GM18499 (cell line): ENCODE data around the gene CREB3L2.
"Not testable (repeated sequence)": the region's sequence is repeated elsewhere in the genome, so short reads cannot be mapped to it uniquely, and the experiment has no call there.

Experiments used
- ATAC-seq: cut with Tn5 transposase; IDR thresholded peaks from one replicate; pipeline ENCODE4 v1.9.1; 2021; ENCODE audit warnings: moderate number of reproducible peaks; ENCODE audit not compliant: insufficient read depth, unreplicated experiment

Gene CREB3L2

GRCh38 chr7:137975768-137976167 is 26.1 kb downstream of the CREB3L2 start:
- ATAC-seq = no peak

GRCh38 chr7:137975221-137975620 is 26.7 kb downstream of the CREB3L2 start:
- peak; percentile 68 for ATAC-seq

- no peak for ATAC-seq
Measured at GRCh38 chr7:137974766-137975165, 27.1 kb downstream of the CREB3L2 start.

- ATAC-seq = no peak
Measured at GRCh38 chr7:137970253-137970975, 31.5 kb downstream of the CREB3L2 start.

GRCh38 chr7:137969828-137970227 is 32.1 kb downstream of the CREB3L2 start:
- no peak for ATAC-seq

- ATAC-seq = no peak
Measured at GRCh38 chr7:137968890-137969289, 33.0 kb downstream of the CREB3L2 start.

GRCh38 chr7:137968339-137968738 is 33.5 kb downstream of the CREB3L2 start:
- not testable (repeated sequence) for ATAC-seq

GRCh38 chr7:137967143-137968018 is 34.5 kb downstream of the CREB3L2 start:
- ATAC-seq = no peak

GRCh38 chr7:137966641-137967142 is 35.2 kb downstream of the CREB3L2 start:
- no peak for ATAC-seq

- no peak for ATAC-seq
Measured at GRCh38 chr7:137965942-137966640, 35.8 kb downstream of the CREB3L2 start.

GRCh38 chr7:137964824-137965545 is 36.9 kb downstream of the CREB3L2 start:
- no peak for ATAC-seq

GRCh38 chr7:137962875-137963507 is 38.9 kb downstream of the CREB3L2 start:
- ATAC-seq = no peak

GRCh38 chr7:137962491-137962874 is 39.4 kb downstream of the CREB3L2 start:
- no peak for ATAC-seq

GRCh38 chr7:137961200-137962177 is 40.4 kb downstream of the CREB3L2 start:
- peak; percentile 75 for ATAC-seq

GRCh38 chr7:137960020-137960419 is 41.9 kb downstream of the CREB3L2 start:
- ATAC-seq = no peak

GRCh38 chr7:137958470-137959431 is 43.1 kb downstream of the CREB3L2 start:
- ATAC-seq = no peak

- no peak for ATAC-seq
Measured at GRCh38 chr7:137957887-137958286, 44.0 kb downstream of the CREB3L2 start.
